ENCODE results near the gene ADAM10. TPM values are rescaled to one million over a fixed set of nuclear protein-coding genes. Genes with fewer than 3 reads are reported as not detected.

Gene ADAM10
- total RNA-seq, 1 donor from 2014 or later, result 125 TPM

DNA sequence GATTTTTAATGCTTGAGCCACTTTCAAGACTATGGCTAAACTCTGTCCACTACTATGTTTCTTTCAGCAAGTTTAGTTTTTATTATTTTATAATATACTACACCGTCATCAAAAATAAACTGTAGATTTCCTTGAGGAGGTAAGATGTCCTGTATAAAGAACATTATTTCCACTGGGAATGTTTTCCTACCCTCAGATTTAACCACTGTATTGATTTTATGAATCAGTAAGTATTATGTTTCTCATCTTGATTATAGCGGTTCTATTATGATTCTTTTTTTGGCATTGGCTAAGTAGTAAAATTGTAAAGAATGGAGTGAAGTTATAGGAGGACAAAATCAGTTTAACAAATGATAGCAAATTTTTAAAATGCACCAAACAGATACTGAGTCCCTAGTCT lies 44.4 kb downstream of the ADAM10 start:
- H3K4me3 ChIP-seq (ENCODE audit: low read depth, low read length), result no peak overlapping the region
- peaks cover 1% of the 10 kb centered on the region for H3K36me3 ChIP-seq (ENCODE audit: control insufficient read depth, insufficient read depth, low read length)
- TF ChIP-seq, protein P1, sequence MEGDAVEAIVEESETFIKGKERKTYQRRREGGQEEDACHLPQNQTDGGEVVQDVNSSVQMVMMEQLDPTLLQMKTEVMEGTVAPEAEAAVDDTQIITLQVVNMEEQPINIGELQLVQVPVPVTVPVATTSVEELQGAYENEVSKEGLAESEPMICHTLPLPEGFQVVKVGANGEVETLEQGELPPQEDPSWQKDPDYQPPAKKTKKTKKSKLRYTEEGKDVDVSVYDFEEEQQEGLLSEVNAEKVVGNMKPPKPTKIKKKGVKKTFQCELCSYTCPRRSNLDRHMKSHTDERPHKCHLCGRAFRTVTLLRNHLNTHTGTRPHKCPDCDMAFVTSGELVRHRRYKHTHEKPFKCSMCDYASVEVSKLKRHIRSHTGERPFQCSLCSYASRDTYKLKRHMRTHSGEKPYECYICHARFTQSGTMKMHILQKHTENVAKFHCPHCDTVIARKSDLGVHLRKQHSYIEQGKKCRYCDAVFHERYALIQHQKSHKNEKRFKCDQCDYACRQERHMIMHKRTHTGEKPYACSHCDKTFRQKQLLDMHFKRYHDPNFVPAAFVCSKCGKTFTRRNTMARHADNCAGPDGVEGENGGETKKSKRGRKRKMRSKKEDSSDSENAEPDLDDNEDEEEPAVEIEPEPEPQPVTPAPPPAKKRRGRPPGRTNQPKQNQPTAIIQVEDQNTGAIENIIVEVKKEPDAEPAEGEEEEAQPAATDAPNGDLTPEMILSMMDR (IDR thresholded peaks at IDR 0.05; ENCODE audit: insufficient read depth, low read length, poor library complexity, severe bottlenecking), result no peak
- no peak for DNase-seq (ENCODE audit: low read depth)
- no peaks in the 10 kb centered on the region for H3K27me3 ChIP-seq (ENCODE audit: control insufficient read depth, insufficient read depth, low read length)

DNA sequence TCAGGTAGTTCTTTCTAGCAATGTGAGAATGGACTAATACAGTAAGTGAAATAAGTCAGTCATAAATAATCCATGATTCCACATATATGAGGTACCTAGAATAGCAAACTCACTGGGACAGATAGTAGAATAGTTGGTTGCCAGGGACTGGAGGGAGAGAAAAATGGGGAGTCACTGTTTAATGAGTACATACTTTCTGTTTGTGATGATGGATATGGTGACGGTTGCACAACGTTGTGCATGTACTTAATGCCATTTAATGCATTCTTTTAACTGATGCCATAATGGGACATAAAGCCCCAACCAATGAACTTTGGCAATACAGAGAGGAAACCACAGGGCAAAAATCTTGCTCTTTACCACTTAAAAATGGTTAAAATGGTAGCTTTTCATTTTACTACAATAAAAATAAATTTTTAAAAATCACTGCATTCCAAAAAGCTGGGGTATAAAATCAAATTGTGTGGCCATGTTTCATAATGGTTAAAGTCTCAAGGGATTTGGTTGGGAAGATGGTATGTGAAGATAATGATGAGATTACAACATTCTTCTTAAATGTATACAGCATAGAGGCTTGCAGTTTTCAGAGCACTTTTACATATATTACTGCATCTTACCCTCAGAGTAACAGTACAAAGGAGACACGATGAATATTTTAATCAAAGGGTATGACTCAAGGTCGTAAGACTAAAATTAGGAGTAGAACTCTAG lies 45.2 kb downstream of the ADAM10 start:
- TF ChIP-seq, protein P1 (IDR thresholded peaks at IDR 0.05; ENCODE audit: insufficient read depth, low read length, poor library complexity, severe bottlenecking), result no peak
- Histone ChIP-seq H3K36me3 (ENCODE audit: control insufficient read depth, insufficient read depth, low read length) (peaks cover 1% of the 10 kb centered on the region), H3K4me3 (ENCODE audit: low read depth, low read length) (no peak overlapping the region), H3K27me3 (ENCODE audit: control insufficient read depth, insufficient read depth, low read length) (no peaks in the 10 kb centered on the region)
- DNase-seq (ENCODE audit: low read depth), result no peak

DNA sequence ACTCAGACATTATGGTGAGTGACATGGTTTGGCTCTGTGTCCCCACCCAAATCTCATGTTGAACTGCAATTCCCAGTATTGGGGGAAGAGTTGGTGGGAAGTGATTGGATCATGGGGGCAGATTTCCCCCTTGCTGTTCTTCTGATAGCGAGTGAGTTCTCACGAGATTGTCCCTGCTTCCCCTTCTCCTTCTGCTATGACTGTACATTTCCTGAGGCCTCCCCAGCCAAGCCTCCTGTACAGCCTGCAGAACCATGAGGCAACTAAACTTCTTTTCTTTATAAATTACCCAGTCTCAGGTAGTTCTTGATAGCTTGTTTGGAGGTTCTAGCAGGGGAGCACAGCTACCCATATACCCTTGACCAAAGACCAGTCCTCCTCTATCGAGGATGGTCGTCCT lies 45.9 kb downstream of the ADAM10 start:
- TF ChIP-seq, protein P1 (IDR thresholded peaks at IDR 0.05; ENCODE audit: insufficient read depth, low read length, poor library complexity, severe bottlenecking), result no peak
- Histone ChIP-seq H3K27me3 (ENCODE audit: control insufficient read depth, insufficient read depth, low read length) (no peaks in the 10 kb centered on the region), H3K36me3 (ENCODE audit: control insufficient read depth, insufficient read depth, low read length) (peaks cover 1% of the 10 kb centered on the region), H3K4me3 (ENCODE audit: low read depth, low read length) (no peak overlapping the region)
- no peak for DNase-seq (ENCODE audit: low read depth)

DNA sequence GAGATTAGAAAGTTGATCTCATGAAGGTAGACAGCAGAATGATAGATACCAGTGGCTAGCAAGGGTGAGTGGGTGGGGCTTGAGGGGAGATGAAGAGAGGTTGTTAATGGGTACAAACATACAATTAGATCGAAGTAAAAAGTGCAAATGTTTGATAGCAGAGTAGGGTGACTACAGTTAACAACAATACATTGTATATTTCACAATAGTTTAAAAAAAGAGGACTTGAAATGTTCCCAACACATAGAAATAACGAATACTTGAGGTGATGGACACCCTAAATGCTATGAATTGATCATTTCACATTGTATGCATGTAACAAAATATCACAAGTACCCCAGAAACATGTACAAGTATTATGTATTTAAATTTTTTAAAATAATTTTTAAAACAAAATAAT lies 47.3 kb downstream of the ADAM10 start:
- H3K27me3 ChIP-seq (ENCODE audit: control insufficient read depth, insufficient read depth, low read length), result no peaks in the 10 kb centered on the region
- H3K4me3 ChIP-seq (ENCODE audit: low read depth, low read length), result no peak overlapping the region
- peaks cover 1% of the 10 kb centered on the region for H3K36me3 ChIP-seq (ENCODE audit: control insufficient read depth, insufficient read depth, low read length)
- TF ChIP-seq, protein P1 (IDR thresholded peaks at IDR 0.05; ENCODE audit: insufficient read depth, low read length, poor library complexity, severe bottlenecking), result no peak
- no peak for DNase-seq (ENCODE audit: low read depth)

DNA sequence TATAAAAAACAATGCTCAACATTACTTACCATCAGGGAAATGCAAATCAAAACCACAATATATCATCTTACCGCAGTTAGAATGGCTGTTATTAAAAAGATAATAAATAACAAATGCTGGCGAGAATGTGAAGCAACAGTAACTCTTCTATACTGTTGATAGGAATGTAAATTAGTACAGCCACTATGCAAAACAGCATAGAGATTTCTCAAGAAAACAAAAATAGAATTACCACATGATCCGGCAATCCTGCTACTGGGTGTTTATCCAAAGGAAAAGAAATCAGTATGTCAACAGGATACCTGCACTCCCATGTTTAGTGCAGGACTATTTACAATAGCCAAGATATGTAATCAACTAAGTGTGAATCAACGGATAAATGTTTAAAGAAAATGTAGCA lies 48.1 kb downstream of the ADAM10 start:
- H3K27me3 ChIP-seq (ENCODE audit: control insufficient read depth, insufficient read depth, low read length), result no peaks in the 10 kb centered on the region
- no peak overlapping the region for H3K4me3 ChIP-seq (ENCODE audit: low read depth, low read length)
- peaks cover 1% of the 10 kb centered on the region for H3K36me3 ChIP-seq (ENCODE audit: control insufficient read depth, insufficient read depth, low read length)
- TF ChIP-seq, protein P1 (IDR thresholded peaks at IDR 0.05; ENCODE audit: insufficient read depth, low read length, poor library complexity, severe bottlenecking), result no peak
- DNase-seq (ENCODE audit: low read depth), result no peak

DNA sequence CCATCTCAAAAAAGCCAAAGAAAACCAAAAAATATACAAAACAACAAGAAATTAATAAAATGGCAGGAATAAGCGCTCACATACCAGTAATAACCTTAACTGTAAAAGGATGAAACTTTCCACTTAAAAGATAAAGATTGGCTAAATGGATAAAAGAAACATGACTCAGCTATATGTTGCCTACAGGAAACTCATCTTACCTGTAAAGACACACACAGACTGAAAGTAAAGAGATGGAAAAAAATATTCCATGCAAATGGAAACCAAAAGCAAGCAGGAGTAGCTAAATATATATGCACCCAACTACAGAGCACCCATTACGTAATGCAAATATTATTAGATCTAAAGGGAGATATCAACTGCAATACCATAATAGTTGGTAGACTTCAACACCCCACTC lies 49.7 kb downstream of the ADAM10 start:
- DNase-seq (ENCODE audit: low read depth), result no peak

More for the DNA sequence above, 49.7 kb downstream of the ADAM10 start:
- Histone ChIP-seq H3K4me3 (ENCODE audit: low read depth, low read length) (no peak overlapping the region), H3K27me3 (ENCODE audit: control insufficient read depth, insufficient read depth, low read length) (no peaks in the 10 kb centered on the region), H3K36me3 (ENCODE audit: control insufficient read depth, insufficient read depth, low read length) (peaks cover 1% of the 10 kb centered on the region)
- TF ChIP-seq, protein P1 (IDR thresholded peaks at IDR 0.05; ENCODE audit: insufficient read depth, low read length, poor library complexity, severe bottlenecking), result no peak
